Naive thymus-derived CD4-positive, alpha-beta T cell (primary cell): ENCODE results near the gene SYT9. TPM values are rescaled to one million over a fixed set of nuclear protein-coding genes. Genes with fewer than 3 reads are reported as not detected.

Experiments used
- ATAC-seq: fragments of 150-1000 bp; cut with Tn5 transposase; 2 replicates; pipeline ENCODE4 v1.10.0; 2021; ENCODE audit warnings: mild to moderate bottlenecking, moderate library complexity
- CTCF ChIA-PET: fragments of 350-600 bp; sonication (Branson Sonifier 250); formaldehyde crosslinking; loops from one replicate; lab custom pipeline; 2021; ENCODE audit warnings: antibody characterized with exemption; lab: Charles Lee
- POLR2A ChIA-PET: fragments of 350-600 bp; sonication (Branson Sonifier 250); formaldehyde crosslinking; loops from one replicate; lab custom pipeline; 2021; ENCODE audit warnings: antibody characterized with exemption, inconsistent platforms; lab: Charles Lee
- DNase-seq, 9 donors: peaks; one replicate each; pipeline versions ENCODE4 v3.0.0 to v3.0.0-alpha.2; 2020 to 2022; ENCODE audit warnings: mixed read lengths in 1 of 9
- H3K27ac ChIP-seq: one replicate; pipeline ENCODE4 v1.7.0; 2013; ENCODE audit warnings: mild to moderate bottlenecking, low read depth, low read length, moderate library complexity
- H3K27me3 ChIP-seq, 2 donors: one replicate each; pipeline ENCODE4 v1.7.0; 2013; ENCODE audit warnings: low read length in 2 of 2, mild to moderate bottlenecking in 2 of 2, moderate library complexity in 2 of 2; ENCODE audit not compliant: control insufficient read depth in 2 of 2, insufficient read depth in 2 of 2
- H3K36me3 ChIP-seq, 3 experiments: 1 replicate in 2 of 3; 2 replicates in 1 of 3; pipeline ENCODE4 v1.7.0; 2013; ENCODE audit warnings: low read length in 3 of 3, mild to moderate bottlenecking in 3 of 3, moderate library complexity in 1 of 3; ENCODE audit not compliant: insufficient read depth in 3 of 3, control insufficient read depth in 2 of 3
- H3K4me1 ChIP-seq, 2 donors: one replicate each; pipeline ENCODE4 v1.7.0; 2013; ENCODE audit warnings: low read length in 2 of 2, mild to moderate bottlenecking in 2 of 2, moderate library complexity in 1 of 2; ENCODE audit not compliant: control insufficient read depth in 2 of 2, insufficient read depth in 2 of 2
- H3K4me3 ChIP-seq: 2 replicates; pipeline ENCODE4 v1.7.0; 2013; ENCODE audit warnings: mild to moderate bottlenecking, low read length
- H3K9me3 ChIP-seq, 3 experiments: 1 replicate in 2 of 3; 2 replicates in 1 of 3; pipeline ENCODE4 v1.7.0; 2013; ENCODE audit warnings: low read length in 3 of 3; ENCODE audit not compliant: control insufficient read depth in 2 of 3
- H3K27ac Mint-ChIP-seq, 9 donors: one replicate each; pipeline ENCODE4 v1.8.0; 2020 to 2022; ENCODE audit warnings: mixed read lengths in 9 of 9, mild to moderate bottlenecking in 8 of 9, moderate library complexity in 5 of 9, inconsistent platforms in 2 of 9
- H3K27me3 Mint-ChIP-seq, 5 donors: one replicate each; pipeline ENCODE4 v1.8.0; 2021 to 2022; ENCODE audit warnings: mixed read lengths in 5 of 5, mild to moderate bottlenecking in 1 of 5
- H3K36me3 Mint-ChIP-seq, 5 donors: one replicate each; pipeline ENCODE4 v1.8.0; 2020 to 2022; ENCODE audit warnings: mixed read lengths in 5 of 5, mild to moderate bottlenecking in 3 of 5, inconsistent platforms in 1 of 5
- H3K4me1 Mint-ChIP-seq, 7 donors: one replicate each; pipeline ENCODE4 v1.8.0; 2020 to 2022; ENCODE audit warnings: mixed read lengths in 7 of 7, mild to moderate bottlenecking in 3 of 7, inconsistent platforms in 1 of 7
- H3K4me3 Mint-ChIP-seq, 10 donors: one replicate each; pipeline ENCODE4 v1.8.0; 2020 to 2022; ENCODE audit warnings: mild to moderate bottlenecking in 10 of 10, mixed read lengths in 10 of 10, moderate library complexity in 6 of 10, inconsistent platforms in 2 of 10
- H3K9me3 Mint-ChIP-seq, 11 donors: one replicate each; pipeline ENCODE4 v1.8.0; 2020 to 2022; ENCODE audit warnings: mixed read lengths in 11 of 11, mild to moderate bottlenecking in 4 of 11, inconsistent platforms in 1 of 11, moderate library complexity in 1 of 11
- intact Hi-C, 2 donors: fragments of 100-400 bp; cut with micrococcal nuclease; formaldehyde crosslinking; loops; one replicate each; pipeline ENCODE4 v1.15.1; 2023
- polyA plus RNA-seq, 2 donors: library from polyadenylated mRNA; unstranded; fragments of 300-500 nt; fragmentation: Illumina TruSeq; gene quantifications; one replicate each; pipeline ENCODE4 v1.2.3, GENCODE V29; 2021
- total RNA-seq, 6 experiments: library from RNA in 5 of 6; stranded (reverse) in 5 of 6; gene quantifications; 1 replicate in 5 of 6; 2 replicates in 1 of 6; pipeline ENCODE4 v1.2.3 and lab custom pipeline; 2021 to 2026

Gene SYT9
- total and polyA plus RNA-seq, 7 experiments from 2014 or later = 0.06 to 0.10 TPM; not detected in 5

- Mint-ChIP-seq H3K9me3 (peaks cover 0 to 3% (median 0%) of the 10 kb centered on the region in 11 donors), H3K36me3 (no peaks in the 10 kb centered on the region), H3K27me3 (peaks cover 0 to 39% (median 20%) of the 10 kb centered on the region in 5 donors), H3K27ac (no peak overlapping the region), H3K4me1 (no peaks in the 10 kb centered on the region), H3K4me3 (no peak overlapping the region)
- intact Hi-C loops = no loop called here
- ATAC-seq (no peak), DNase-seq (no peak)
- ChIA-PET POLR2A (no interaction called here), CTCF (no interaction called here)
- Histone ChIP-seq H3K36me3 (no peaks in the 10 kb centered on the region), H3K27ac (no peak overlapping the region), H3K4me3 (no peak overlapping the region), H3K27me3 (no peaks in the 10 kb centered on the region), H3K9me3 (no peaks in the 10 kb centered on the region), H3K4me1 (no peaks in the 10 kb centered on the region)
These were observed 55.2 kb downstream of the SYT9 start for GRCh38 chr11:7306900-7307299.

DNA sequence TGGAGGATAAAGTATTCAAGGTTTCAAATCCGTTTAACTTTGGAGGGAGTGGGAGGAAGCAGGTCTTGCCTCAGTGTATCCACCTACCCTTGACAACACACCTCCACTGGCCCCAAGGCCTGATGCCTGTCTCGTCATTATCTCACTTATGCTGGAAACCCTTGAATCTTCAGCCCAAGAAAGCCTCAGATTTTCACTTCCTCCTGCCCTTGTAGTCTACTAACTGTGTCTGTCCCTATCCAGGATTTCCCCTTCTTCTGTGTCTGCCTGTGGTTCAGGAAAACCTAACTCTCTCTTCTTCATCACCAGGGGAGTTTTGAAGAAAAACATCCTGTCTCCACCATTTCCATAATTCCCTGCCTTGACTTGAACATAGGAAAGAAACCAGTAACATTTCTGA is 56.1 kb downstream of the SYT9 start:
- CTCF ChIA-PET = no interaction called here
- POLR2A ChIA-PET = no interaction called here
- Histone ChIP-seq H3K4me3 (no peak overlapping the region), H3K27me3 (no peaks in the 10 kb centered on the region), H3K36me3 (no peaks in the 10 kb centered on the region), H3K27ac (no peak overlapping the region), H3K4me1 (no peaks in the 10 kb centered on the region), H3K9me3 (no peaks in the 10 kb centered on the region)
- intact Hi-C loops = no loop called here
- Mint-ChIP-seq H3K27me3 (peaks cover 0 to 32% (median 24%) of the 10 kb centered on the region in 5 donors), H3K27ac (no peak overlapping the region), H3K36me3 (no peaks in the 10 kb centered on the region), H3K4me3 (no peak overlapping the region), H3K4me1 (no peaks in the 10 kb centered on the region), H3K9me3 (peaks cover 0 to 3% (median 0%) of the 10 kb centered on the region in 11 donors)
- ATAC-seq (no peak), DNase-seq (no peak)

DNA sequence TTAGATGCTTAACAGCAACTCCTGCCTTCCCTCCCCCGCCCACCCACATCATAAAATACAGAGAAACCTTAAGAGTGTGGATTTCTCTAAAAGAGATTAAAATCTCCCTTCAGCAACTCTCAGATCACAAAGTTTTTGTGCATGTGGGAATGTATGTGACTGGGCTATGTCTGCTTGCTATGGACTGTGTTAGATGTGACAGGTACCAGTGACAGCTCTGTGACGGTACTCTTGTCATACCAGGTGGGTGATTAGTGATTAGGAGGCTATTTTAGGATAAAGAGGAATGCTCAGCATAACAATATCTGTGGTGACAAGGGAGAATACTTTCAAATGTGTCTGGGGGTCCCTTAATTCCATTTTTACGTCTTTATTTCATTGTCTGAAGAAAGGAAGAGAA is 60.2 kb downstream of the SYT9 start:
- intact Hi-C loops = no loop called here
- ATAC-seq (no peak), DNase-seq (no peak)
- POLR2A ChIA-PET = no interaction called here
- no peaks in the 10 kb centered on the region for H3K36me3 Mint-ChIP-seq
- H3K9me3 Mint-ChIP-seq = peaks cover 0 to 6% (median 2%) of the 10 kb centered on the region in 11 donors
- H3K36me3 ChIP-seq = no peaks in the 10 kb centered on the region
- H3K4me1 ChIP-seq = no peaks in the 10 kb centered on the region
- no peak overlapping the region for H3K4me3 Mint-ChIP-seq
- H3K27ac ChIP-seq = no peak overlapping the region
- CTCF ChIA-PET = no interaction called here
- no peaks in the 10 kb centered on the region for H3K4me1 Mint-ChIP-seq
- no peaks in the 10 kb centered on the region for H3K27me3 ChIP-seq
- H3K27me3 Mint-ChIP-seq = peaks cover 0 to 29% (median 24%) of the 10 kb centered on the region in 5 donors
- H3K4me3 ChIP-seq = no peak overlapping the region
- no peak overlapping the region for H3K27ac Mint-ChIP-seq
- H3K9me3 ChIP-seq = no peaks in the 10 kb centered on the region

DNA sequence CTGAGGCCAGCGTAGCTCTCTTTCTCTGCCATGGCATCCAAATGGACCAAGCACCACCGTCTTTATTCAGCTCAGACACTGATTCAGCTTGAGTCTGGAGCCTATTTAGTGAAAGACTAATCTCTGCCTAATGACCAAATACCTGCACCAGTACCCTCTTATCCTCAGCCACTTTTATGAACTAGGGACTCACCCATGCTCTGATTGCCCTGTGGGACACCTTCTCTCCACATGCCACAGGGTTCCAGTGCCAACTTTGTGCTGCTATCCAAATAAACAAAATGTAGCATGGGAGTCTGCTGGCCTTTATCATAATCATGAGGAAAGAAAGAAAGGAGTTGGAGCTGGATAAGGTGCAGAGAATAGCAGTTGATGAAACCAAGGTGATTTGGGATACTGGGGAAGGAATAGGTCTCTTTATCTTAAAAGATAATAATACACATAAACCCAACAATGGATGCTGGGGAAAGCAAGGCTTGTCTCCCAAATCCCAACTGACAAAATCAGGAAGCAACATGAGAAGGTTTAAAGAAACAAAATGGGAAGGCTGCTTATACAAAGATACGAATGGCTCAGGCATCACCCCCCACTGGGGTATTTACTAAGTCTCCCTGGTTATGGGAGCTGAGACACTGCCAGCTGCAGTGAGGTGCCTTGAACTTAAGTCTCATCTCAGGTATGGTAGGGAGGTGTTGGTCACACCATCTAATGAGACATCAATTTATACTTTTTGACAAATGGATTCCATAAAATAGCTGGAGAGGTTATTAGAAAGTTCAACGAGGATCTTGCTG is 63.3 kb downstream of the SYT9 start:
- H3K4me3 ChIP-seq = no peak overlapping the region
- POLR2A ChIA-PET = no interaction called here
- ATAC-seq (no peak), DNase-seq (no peak)
- H3K4me3 Mint-ChIP-seq = no peak overlapping the region
- H3K4me1 ChIP-seq = no peaks in the 10 kb centered on the region
- H3K9me3 Mint-ChIP-seq = peaks cover 0 to 9% (median 0%) of the 10 kb centered on the region in 11 donors
- H3K27ac ChIP-seq = no peak overlapping the region
- no peak overlapping the region for H3K27ac Mint-ChIP-seq
- peaks cover 0 to 29% (median 18%) of the 10 kb centered on the region in 5 donors for H3K27me3 Mint-ChIP-seq
- CTCF ChIA-PET = interaction anchor here (0.8 kb wide), 1 partner anchor 41 kb away, joined by 3 read pairs; no protein-coding TSS in a partner anchor
- no peaks in the 10 kb centered on the region for H3K27me3 ChIP-seq
- no peaks in the 10 kb centered on the region for H3K36me3 Mint-ChIP-seq
- intact Hi-C loops = no loop called here
- no peaks in the 10 kb centered on the region for H3K36me3 ChIP-seq
- no peaks in the 10 kb centered on the region for H3K9me3 ChIP-seq
- H3K4me1 Mint-ChIP-seq = no peaks in the 10 kb centered on the region

- H3K36me3 ChIP-seq = no peaks in the 10 kb centered on the region
- Mint-ChIP-seq H3K4me3 (no peak overlapping the region), H3K27ac (no peak overlapping the region), H3K4me1 (no peaks in the 10 kb centered on the region), H3K9me3 (peaks cover 0 to 9% (median 0%) of the 10 kb centered on the region in 11 donors), H3K27me3 (peaks cover 0 to 41% (median 29%) of the 10 kb centered on the region in 5 donors), H3K36me3 (no peaks in the 10 kb centered on the region)
- H3K4me1 ChIP-seq = no peaks in the 10 kb centered on the region
- CTCF ChIA-PET = no interaction called here
- POLR2A ChIA-PET = no interaction called here
- no peak overlapping the region for H3K27ac ChIP-seq
- no peaks in the 10 kb centered on the region for H3K27me3 ChIP-seq
- DNase-seq (no peak), ATAC-seq (no peak)
- no peaks in the 10 kb centered on the region for H3K9me3 ChIP-seq
- no peak overlapping the region for H3K4me3 ChIP-seq
- intact Hi-C loops = no loop called here
These were observed 67.8 kb downstream of the SYT9 start for GRCh38 chr11:7319501-7319900.

DNA sequence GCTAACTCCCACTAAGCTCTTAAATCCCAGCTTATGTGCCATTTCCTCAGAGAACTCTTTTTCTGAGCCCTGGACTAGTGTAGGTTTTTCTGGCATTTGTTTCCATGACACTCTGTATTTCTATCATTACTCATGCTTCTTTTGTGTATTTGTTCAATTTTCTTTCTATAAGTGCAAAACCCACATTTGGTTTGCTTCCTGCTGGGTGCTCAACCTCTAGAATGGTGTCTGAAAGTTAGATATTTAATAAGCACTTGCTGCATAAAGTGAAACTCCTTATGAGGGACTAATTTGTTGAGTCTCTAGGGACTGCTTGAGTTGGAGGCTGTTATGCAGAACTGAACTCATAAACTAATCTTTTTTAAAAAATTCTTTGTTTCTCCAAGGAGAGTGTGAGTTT is 68.6 kb downstream of the SYT9 start:
- ChIA-PET POLR2A (no interaction called here), CTCF (no interaction called here)
- Mint-ChIP-seq H3K4me1 (no peaks in the 10 kb centered on the region), H3K4me3 (no peak overlapping the region), H3K9me3 (peaks cover 0 to 9% (median 0%) of the 10 kb centered on the region in 11 donors), H3K27ac (no peak overlapping the region), H3K27me3 (peaks cover 0 to 36% (median 22%) of the 10 kb centered on the region in 5 donors), H3K36me3 (no peaks in the 10 kb centered on the region)
- Histone ChIP-seq H3K9me3 (no peaks in the 10 kb centered on the region), H3K4me3 (no peak overlapping the region), H3K27ac (no peak overlapping the region), H3K27me3 (no peaks in the 10 kb centered on the region), H3K4me1 (no peaks in the 10 kb centered on the region), H3K36me3 (no peaks in the 10 kb centered on the region)
- intact Hi-C loops = no loop called here
- DNase-seq = no peak
- no peak for ATAC-seq
